HFFc6 (cell line): Measurements from ENCODE around the gene ABCF2. TPM values are rescaled to one million over a fixed set of nuclear protein-coding genes. Genes with fewer than 3 reads are reported as not detected.

Experiments
- DNase-seq: peaks from one replicate; pipeline ENCODE4 v3.0.0-alpha.2; 2018
- H3K27ac Mint-ChIP-seq: 2 replicates; pipeline ENCODE4 v1.8.0; 2020; ENCODE audit warnings: mild to moderate bottlenecking, mixed read lengths
- H3K27me3 Mint-ChIP-seq: 2 replicates; pipeline ENCODE4 v1.8.0; 2021; ENCODE audit warnings: mild to moderate bottlenecking, moderate library complexity, mixed read lengths; ENCODE audit not compliant: insufficient read depth
- H3K36me3 Mint-ChIP-seq: 2 replicates; pipeline ENCODE4 v1.8.0; 2021; ENCODE audit warnings: low read depth, mixed read lengths
- H3K4me1 Mint-ChIP-seq: 2 replicates; pipeline ENCODE4 v1.8.0; 2020; ENCODE audit warnings: low read depth, mixed read lengths
- H3K4me3 Mint-ChIP-seq: 2 replicates; pipeline ENCODE4 v1.8.0; 2020; ENCODE audit warnings: mild to moderate bottlenecking, moderate library complexity, mixed read lengths
- H3K9me3 Mint-ChIP-seq: 2 replicates; pipeline ENCODE4 v1.8.0; 2020; ENCODE audit warnings: mild to moderate bottlenecking, mixed read lengths
- CTCF ChIP-seq: fragments of 200-600 bp; sonication (generic); IDR thresholded peaks from 2 replicates; pipeline ENCODE4 v1.5.0; 2021; ENCODE audit warnings: antibody characterized with exemption, mild to moderate bottlenecking
- total RNA-seq, 6 experiments: library from RNA; stranded (reverse); fragmentation: NEBNext Ultra II Directional; extraction: Animal tissue kit (Norgen Biotek cat#: 25700); gene quantifications; 2 replicates in 1 of 6; 3 replicates in 5 of 6; pipeline ENCODE4 v1.2.3, GENCODE V29; 2021

ABCF2 gene
- total RNA-seq, 6 experiments from 2014 or later, result 63.8 to 79.7 (median 67.8) TPM

- TF ChIP-seq CTCF, result no peak
- Mint-ChIP-seq H3K36me3 (no peaks in the 10 kb centered on the region), H3K4me1 (no peaks in the 10 kb centered on the region), H3K27me3 (peaks cover 57% of the 10 kb centered on the region), H3K4me3 (no peak overlapping the region), H3K27ac (no peak overlapping the region), H3K9me3 (no peaks in the 10 kb centered on the region)
- DNase-seq, result no peak
These were observed 38.4 kb upstream of the ABCF2 start for GRCh38 chr7:151265351-151265931.

- H3K4me1 Mint-ChIP-seq, result no peaks in the 10 kb centered on the region
- no peak for TF ChIP-seq CTCF
- no peaks in the 10 kb centered on the region for H3K36me3 Mint-ChIP-seq
- no peak overlapping the region for H3K4me3 Mint-ChIP-seq
- H3K9me3 Mint-ChIP-seq, result no peaks in the 10 kb centered on the region
- DNase-seq, result no peak
- no peak overlapping the region for H3K27ac Mint-ChIP-seq
- peaks cover 56% of the 10 kb centered on the region for H3K27me3 Mint-ChIP-seq
These were observed 37.6 kb upstream of the ABCF2 start for GRCh38 chr7:151264615-151265014.

- no peaks in the 10 kb centered on the region; the same call in 1 of the 2 replicates for H3K9me3 Mint-ChIP-seq
- DNase-seq, result no peak
- no peaks in the 10 kb centered on the region for H3K4me1 Mint-ChIP-seq
- no peak overlapping the region for H3K4me3 Mint-ChIP-seq
- H3K27ac Mint-ChIP-seq, result no peak overlapping the region
- peaks cover 68% of the 10 kb centered on the region for H3K27me3 Mint-ChIP-seq
- H3K36me3 Mint-ChIP-seq, result 0 out of 2 replicates have a peak, but pooled peaks cover 4% of the 10 kb centered on the region
- TF ChIP-seq CTCF, result no peak
These were observed 34.5 kb upstream of the ABCF2 start for GRCh38 chr7:151261529-151261928.

- H3K9me3 Mint-ChIP-seq, result no peaks in the 10 kb centered on the region; the same call in 1 of the 2 replicates
- no peaks in the 10 kb centered on the region for H3K4me1 Mint-ChIP-seq
- H3K36me3 Mint-ChIP-seq, result 0 out of 2 replicates have a peak, but pooled peaks cover 4% of the 10 kb centered on the region
- DNase-seq, result no peak
- peaks cover 71% of the 10 kb centered on the region for H3K27me3 Mint-ChIP-seq
- TF ChIP-seq CTCF, result no peak
- H3K27ac Mint-ChIP-seq, result no peak overlapping the region
- H3K4me3 Mint-ChIP-seq, result no peak overlapping the region
These were observed 33.9 kb upstream of the ABCF2 start for GRCh38 chr7:151260883-151261282.

- Mint-ChIP-seq H3K27me3 (peaks cover 72% of the 10 kb centered on the region), H3K4me3 (no peak overlapping the region), H3K27ac (no peak overlapping the region), H3K9me3 (no peaks in the 10 kb centered on the region; the same call in 1 of the 2 replicates), H3K36me3 (0 out of 2 replicates have a peak, but pooled peaks cover 4% of the 10 kb centered on the region), H3K4me1 (no peaks in the 10 kb centered on the region)
- no peak for DNase-seq
- no peak for TF ChIP-seq CTCF
These were observed 33.5 kb upstream of the ABCF2 start for GRCh38 chr7:151260471-151260870.
